Measurements from ENCODE around the gene PCED1B. TPM values are rescaled to one million over a fixed set of nuclear protein-coding genes. Genes with fewer than 3 reads are reported as not detected.

The PCED1B gene
- total RNA-seq, 1 donor from 2014 or later: 55.9 TPM

GRCh38 chr12:47067176-47067575 lies 12.2 kb upstream of the PCED1B start:
- intact Hi-C loops (cut with micrococcal nuclease): no loop called here

GRCh38 chr12:47067771-47068431 lies 11.5 kb upstream of the PCED1B start:
- intact Hi-C loops (cut with micrococcal nuclease): no loop called here

GRCh38 chr12:47068539-47068938 lies 10.9 kb upstream of the PCED1B start:
- intact Hi-C loops (cut with micrococcal nuclease): no loop called here

GRCh38 chr12:47070310-47070709 lies 9.1 kb upstream of the PCED1B start:
- intact Hi-C loops (cut with micrococcal nuclease): no loop called here

- intact Hi-C loops (cut with micrococcal nuclease): loop anchor here (1.0 kb wide), 2 partner anchors 8 to 326 kb away; partner anchors contain the start of genes AMIGO2 and PCED1B
Observed at GRCh38 chr12:47071241-47071852, 8.1 kb upstream of the PCED1B start.

GRCh38 chr12:47073951-47074350 lies 5.5 kb upstream of the PCED1B start:
- intact Hi-C loops (cut with micrococcal nuclease): no loop called here

- intact Hi-C loops (cut with micrococcal nuclease): no loop called here
Observed at GRCh38 chr12:47074757-47075156, 4.7 kb upstream of the PCED1B start.

- intact Hi-C loops (cut with micrococcal nuclease): no loop called here
Observed at GRCh38 chr12:47075192-47076084, 4.0 kb upstream of the PCED1B start.

- intact Hi-C loops (cut with micrococcal nuclease): no loop called here
Observed at GRCh38 chr12:47077206-47078085, 2.0 kb upstream of the PCED1B start.

GRCh38 chr12:47078086-47078395 lies 1.4 kb upstream of the PCED1B start:
- intact Hi-C loops (cut with micrococcal nuclease): no loop called here

GRCh38 chr12:47078733-47079467 lies 521 bp upstream of the PCED1B start:
- intact Hi-C loops (cut with micrococcal nuclease): loop anchor here (1.0 kb wide), 4 partner anchors 8 to 707 kb away; partner anchors contain the start of gene SLC38A2

GRCh38 chr12:47079981-47080724 lies 732 bp downstream of the PCED1B start:
- intact Hi-C loops (cut with micrococcal nuclease): loop anchor here (1.0 to 10.0 kb wide), 10 partner anchors 9 to 805 kb away; partner anchors contain the start of genes RPAP3 and SLC38A2

- intact Hi-C loops (cut with micrococcal nuclease): loop anchor here (1.0 to 10.0 kb wide), 6 partner anchors 111 to 804 kb away; partner anchors contain the start of gene RPAP3
Observed at GRCh38 chr12:47080725-47081502, 1.5 kb downstream of the PCED1B start.

GRCh38 chr12:47082283-47082682 lies 2.9 kb downstream of the PCED1B start:
- intact Hi-C loops (cut with micrococcal nuclease): loop anchor here (5.0 to 10.0 kb wide), 2 partner anchors 625 to 803 kb away; partner anchors contain the start of gene RPAP3

GRCh38 chr12:47082796-47083621 lies 3.6 kb downstream of the PCED1B start:
- intact Hi-C loops (cut with micrococcal nuclease): loop anchor here (5.0 to 10.0 kb wide), 2 partner anchors 624 to 802 kb away; partner anchors contain the start of gene RPAP3

GRCh38 chr12:47084172-47084571 lies 4.8 kb downstream of the PCED1B start:
- intact Hi-C loops (cut with micrococcal nuclease): loop anchor here (2.0 to 10.0 kb wide), 4 partner anchors 61 to 865 kb away; partner anchors contain the start of gene RPAP3

- intact Hi-C loops (cut with micrococcal nuclease): loop anchor here (2.0 to 10.0 kb wide), 3 partner anchors 59 to 867 kb away; no protein-coding TSS in a partner anchor
Observed at GRCh38 chr12:47085815-47086252, 6.4 kb downstream of the PCED1B start.

Measured in T-helper 1 cell treated with Interleukin-12 subunit alpha and Interleukin-12 subunit beta and Interleukin-4 antibody, amounts not matched to agents 30 ng/mL and 1 ng/mL, for 36 hours (primary cell).